ENCODE results near the gene SLC35A1.

Gene SLC35A1

DNA sequence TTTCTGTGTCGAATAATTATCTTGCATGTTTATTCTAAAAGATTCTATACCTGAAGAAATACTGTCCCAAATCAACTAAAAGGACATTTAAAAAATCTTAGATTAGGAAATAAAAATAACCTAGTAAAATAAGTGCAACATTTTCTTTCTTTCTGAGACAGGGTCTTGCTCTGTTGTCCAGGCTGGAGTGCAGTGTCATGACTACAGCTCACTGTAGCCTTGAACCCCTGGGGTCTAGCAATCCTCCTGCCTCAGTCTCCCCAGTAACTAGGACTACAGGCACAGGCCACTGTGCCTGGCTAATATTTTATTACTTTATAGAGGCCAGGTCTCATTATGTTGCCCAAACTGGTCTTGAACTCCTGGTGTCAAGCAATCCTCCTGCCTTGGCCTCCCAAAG, 68.3 kb downstream of the SLC35A1 start:
- no peak overlapping the region for H3K27ac ChIP-seq (ENCODE audit: low read depth, low read length, poor library complexity, severe bottlenecking)

DNA sequence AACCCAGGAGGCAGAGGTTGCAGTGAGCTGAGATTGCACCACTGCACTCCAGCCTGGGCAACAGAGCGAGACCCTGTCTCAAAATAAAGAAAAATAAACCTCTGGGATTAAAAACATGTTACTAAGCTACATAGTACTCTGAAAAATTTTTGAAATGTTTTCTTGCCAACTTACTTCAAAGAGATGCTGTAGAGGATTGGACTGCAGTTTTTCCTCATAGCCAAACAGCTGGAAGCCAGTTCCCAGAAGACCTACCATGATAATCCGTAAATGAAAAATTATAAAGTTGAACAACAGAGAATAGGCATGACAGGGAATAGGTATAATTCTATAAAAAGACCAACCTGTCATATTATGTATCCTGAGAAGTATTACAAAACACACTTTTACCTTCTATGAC, 69.0 kb downstream of the SLC35A1 start:
- H3K27me3 ChIP-seq (ENCODE audit: insufficient read depth, low read length): no peaks in the 10 kb centered on the region
- H2AFZ ChIP-seq (ENCODE audit: low read length): no peak overlapping the region
- H3K4me2 ChIP-seq (ENCODE audit: low read length): no peak overlapping the region
- TF ChIP-seq, protein P1, sequence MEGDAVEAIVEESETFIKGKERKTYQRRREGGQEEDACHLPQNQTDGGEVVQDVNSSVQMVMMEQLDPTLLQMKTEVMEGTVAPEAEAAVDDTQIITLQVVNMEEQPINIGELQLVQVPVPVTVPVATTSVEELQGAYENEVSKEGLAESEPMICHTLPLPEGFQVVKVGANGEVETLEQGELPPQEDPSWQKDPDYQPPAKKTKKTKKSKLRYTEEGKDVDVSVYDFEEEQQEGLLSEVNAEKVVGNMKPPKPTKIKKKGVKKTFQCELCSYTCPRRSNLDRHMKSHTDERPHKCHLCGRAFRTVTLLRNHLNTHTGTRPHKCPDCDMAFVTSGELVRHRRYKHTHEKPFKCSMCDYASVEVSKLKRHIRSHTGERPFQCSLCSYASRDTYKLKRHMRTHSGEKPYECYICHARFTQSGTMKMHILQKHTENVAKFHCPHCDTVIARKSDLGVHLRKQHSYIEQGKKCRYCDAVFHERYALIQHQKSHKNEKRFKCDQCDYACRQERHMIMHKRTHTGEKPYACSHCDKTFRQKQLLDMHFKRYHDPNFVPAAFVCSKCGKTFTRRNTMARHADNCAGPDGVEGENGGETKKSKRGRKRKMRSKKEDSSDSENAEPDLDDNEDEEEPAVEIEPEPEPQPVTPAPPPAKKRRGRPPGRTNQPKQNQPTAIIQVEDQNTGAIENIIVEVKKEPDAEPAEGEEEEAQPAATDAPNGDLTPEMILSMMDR (IDR thresholded peaks at IDR 0.05; ENCODE audit: low read length): no peak
- H3F3A ChIP-seq (ENCODE audit: insufficient read depth, low read length): no peaks in the 10 kb centered on the region
- no peaks in the 10 kb centered on the region for H3K4me1 ChIP-seq (ENCODE audit: insufficient read depth, low read length, severe bottlenecking)
- H4K20me1 ChIP-seq (ENCODE audit: insufficient read depth, low read length): no peaks in the 10 kb centered on the region
- H3K9ac ChIP-seq (ENCODE audit: low read length): no peak overlapping the region
- no peaks in the 10 kb centered on the region for H3K9me2 ChIP-seq (ENCODE audit: low read depth, low read length)
- no peaks in the 10 kb centered on the region for H3K79me2 ChIP-seq (ENCODE audit: insufficient read depth, low read length)
- H3K9me3 ChIP-seq (ENCODE audit: low read length): peaks cover 9% of the 10 kb centered on the region; the same call in 1 of the 2 replicates
- no peak overlapping the region for H3K4me3 ChIP-seq (ENCODE audit: low read depth, low read length, poor library complexity, severe bottlenecking)
- no peak overlapping the region for H3K27ac ChIP-seq (ENCODE audit: low read depth, low read length, poor library complexity, severe bottlenecking)
- peaks cover 70% of the 10 kb centered on the region for H3K36me3 ChIP-seq (ENCODE audit: insufficient read depth, low read length)

More for the DNA sequence above, 68.3 kb downstream of the SLC35A1 start:
- Histone ChIP-seq H2AFZ (ENCODE audit: low read length) (no peak overlapping the region), H3K9me2 (ENCODE audit: low read depth, low read length) (no peaks in the 10 kb centered on the region), H3K27me3 (ENCODE audit: insufficient read depth, low read length) (no peaks in the 10 kb centered on the region), H4K20me1 (ENCODE audit: insufficient read depth, low read length) (no peaks in the 10 kb centered on the region), H3K4me2 (ENCODE audit: low read length) (no peak overlapping the region), H3K4me1 (ENCODE audit: insufficient read depth, low read length, severe bottlenecking) (no peaks in the 10 kb centered on the region), H3F3A (ENCODE audit: insufficient read depth, low read length) (no peaks in the 10 kb centered on the region), H3K9me3 (ENCODE audit: low read length) (peaks cover 9% of the 10 kb centered on the region; the same call in 1 of the 2 replicates), H3K4me3 (ENCODE audit: low read depth, low read length, poor library complexity, severe bottlenecking) (no peak overlapping the region), H3K36me3 (ENCODE audit: insufficient read depth, low read length) (peaks cover 62% of the 10 kb centered on the region), H3K9ac (ENCODE audit: low read length) (no peak overlapping the region), H3K79me2 (ENCODE audit: insufficient read depth, low read length) (no peaks in the 10 kb centered on the region)
- TF ChIP-seq EZH2 (IDR thresholded peaks at IDR 0.05; ENCODE audit: borderline replicate concordance, low read length): no peak
- TF ChIP-seq, protein P1 (IDR thresholded peaks at IDR 0.05; ENCODE audit: low read length): no peak

DNA sequence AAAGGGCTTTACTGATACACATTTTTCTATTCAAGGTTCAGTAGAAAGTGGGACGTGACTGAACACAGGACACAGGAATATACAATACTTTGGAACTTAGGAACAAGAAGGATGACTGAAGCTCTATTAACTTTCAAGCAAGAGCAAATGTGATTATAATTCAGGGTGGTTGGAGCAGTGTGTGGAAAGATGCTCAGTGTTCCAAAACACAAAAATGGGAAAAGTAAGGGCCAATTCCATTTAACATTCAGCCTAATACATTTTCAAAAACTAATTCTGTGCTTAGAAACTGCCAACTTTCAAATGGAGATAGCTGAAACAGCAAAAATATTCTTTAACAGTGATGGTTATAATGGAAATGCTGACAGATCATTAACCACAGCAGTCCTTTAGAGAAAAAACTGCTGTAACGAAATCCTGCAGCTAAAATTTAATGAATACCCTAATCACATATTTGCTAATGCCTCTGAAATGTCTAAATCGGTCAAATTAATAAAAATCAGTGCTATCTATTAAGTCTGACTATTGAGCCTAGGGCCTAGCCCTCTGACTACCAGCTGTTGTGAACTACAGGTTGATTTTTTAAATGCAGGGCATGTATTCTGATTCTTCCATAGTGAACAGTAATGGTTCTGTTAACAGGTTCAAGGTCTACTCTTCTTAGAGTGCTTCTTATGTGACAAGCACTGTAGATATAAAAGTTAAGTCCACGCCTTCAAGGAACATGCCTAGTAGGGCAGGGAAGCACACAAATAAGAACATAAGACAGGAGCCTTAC, 71.1 kb downstream of the SLC35A1 start:
- no peaks in the 10 kb centered on the region for H3F3A ChIP-seq (ENCODE audit: insufficient read depth, low read length)
- H3K27me3 ChIP-seq (ENCODE audit: insufficient read depth, low read length): no peaks in the 10 kb centered on the region
- H3K4me1 ChIP-seq (ENCODE audit: insufficient read depth, low read length, severe bottlenecking): no peaks in the 10 kb centered on the region
- H3K9me3 ChIP-seq (ENCODE audit: low read length): peaks cover 9% of the 10 kb centered on the region; the same call in 1 of the 2 replicates
- H4K20me1 ChIP-seq (ENCODE audit: insufficient read depth, low read length): no peaks in the 10 kb centered on the region
- no peak overlapping the region for H2AFZ ChIP-seq (ENCODE audit: low read length)
- TF ChIP-seq EZH2 (IDR thresholded peaks at IDR 0.05; ENCODE audit: borderline replicate concordance, low read length): no peak
- TF ChIP-seq, protein P1 (IDR thresholded peaks at IDR 0.05; ENCODE audit: low read length): no peak
- H3K4me2 ChIP-seq (ENCODE audit: low read length): no peak overlapping the region
- no peak overlapping the region for H3K27ac ChIP-seq (ENCODE audit: low read depth, low read length, poor library complexity, severe bottlenecking)
- no peak overlapping the region for H3K4me3 ChIP-seq (ENCODE audit: low read depth, low read length, poor library complexity, severe bottlenecking)
- H3K79me2 ChIP-seq (ENCODE audit: insufficient read depth, low read length): no peaks in the 10 kb centered on the region
- H3K9me2 ChIP-seq (ENCODE audit: low read depth, low read length): no peaks in the 10 kb centered on the region
- H3K9ac ChIP-seq (ENCODE audit: low read length): no peak overlapping the region
- H3K36me3 ChIP-seq (ENCODE audit: insufficient read depth, low read length): peaks cover 74% of the 10 kb centered on the region
